IMR-90 (cell line): ENCODE measurements around the gene JAK1. TPM values are rescaled to one million over a fixed set of nuclear protein-coding genes. Genes with fewer than 3 reads are reported as not detected.

ENCODE experiments used
- ATAC-seq: fragments of 200-7000 bp; cut with Tn5 transposase; 2 replicates; pipeline ENCODE4 v1.9.1; 2020; ENCODE audit warnings: low read depth, mild to moderate bottlenecking, moderate library complexity
- BruUV-seq: library from RNA; stranded (reverse); fragments of 400-500 nt; replicated peaks from 2 replicates; lab custom pipeline; 2021; lab: Mats Ljungman, UMichigan
- CTCF ChIA-PET: fragments of 300-600 bp; formaldehyde crosslinking; extraction: SDS; loops from one replicate; lab custom pipeline; 2021; ENCODE audit warnings: antibody characterized with exemption; lab: Yijun Ruan, JAX
- POLR2A ChIA-PET: fragments of 300-600 bp; sonication (Branson Sonifier 250); formaldehyde crosslinking; loops from one replicate; lab custom pipeline; 2022; ENCODE audit warnings: antibody characterized with exemption; ENCODE audit not compliant: unreplicated experiment; lab: Charles Lee
- DNase-seq: peaks from one replicate; pipeline ENCODE4 v3.0.0; 2013
- H2AFZ ChIP-seq: replicated peaks from 2 replicates; pipeline ENCODE3; 2013; ENCODE audit warnings: low read length, mild to moderate bottlenecking; ENCODE audit not compliant: poor library complexity
- H2AK5ac ChIP-seq: 2 replicates; pipeline ENCODE4 v1.6.1; 2013; ENCODE audit warnings: low read depth, low read length, inconsistent platforms
- H2AK9ac ChIP-seq: replicated peaks from 2 replicates; pipeline ENCODE3; 2013; ENCODE audit warnings: mild to moderate bottlenecking, low read depth, low read length, moderate library complexity; ENCODE audit not compliant: poor library complexity
- H2BK120ac ChIP-seq: 2 replicates; pipeline ENCODE4 v1.6.1; 2013; ENCODE audit warnings: low read depth, low read length, inconsistent platforms
- H2BK15ac ChIP-seq: 3 replicates; pipeline ENCODE4 v1.6.1; 2013; ENCODE audit warnings: low read depth, low read length, inconsistent platforms
- H2BK20ac ChIP-seq: 2 replicates; pipeline ENCODE4 v1.6.1; 2013; ENCODE audit warnings: low read depth, mild to moderate bottlenecking, inconsistent platforms, low read length, moderate library complexity
- H2BK5ac ChIP-seq: 2 replicates; pipeline ENCODE4 v1.6.1; 2013; ENCODE audit warnings: mild to moderate bottlenecking, low read depth, low read length, inconsistent platforms; ENCODE audit not compliant: poor library complexity, severe bottlenecking
- H3K14ac ChIP-seq: replicated peaks from 2 replicates; pipeline ENCODE4 v1.6.1; 2013; ENCODE audit warnings: low read depth, low read length, inconsistent platforms
- H3K18ac ChIP-seq: 2 replicates; pipeline ENCODE4 v1.6.1; 2013; ENCODE audit warnings: low read depth, low read length, control low read depth
- H3K23ac ChIP-seq: 2 replicates; pipeline ENCODE4 v1.6.1; 2013; ENCODE audit warnings: low read depth, low read length, inconsistent platforms
- H3K27ac ChIP-seq: 2 replicates; pipeline ENCODE4 v1.5.1; 2013; ENCODE audit warnings: mild to moderate bottlenecking, control low read depth, low read length; ENCODE audit not compliant: insufficient read depth
- H3K27me3 ChIP-seq: 2 replicates; pipeline ENCODE4 v1.6.1; 2013; ENCODE audit warnings: low read length; ENCODE audit not compliant: control insufficient read depth, insufficient read depth
- H3K36me3 ChIP-seq: 2 replicates; pipeline ENCODE4 v1.6.1; 2013; ENCODE audit warnings: low read length, mixed read lengths; ENCODE audit not compliant: control insufficient read depth, insufficient read depth
- H3K4ac ChIP-seq: 2 replicates; pipeline ENCODE4 v1.6.1; 2013; ENCODE audit warnings: low read depth, low read length, inconsistent platforms
- H3K4me1 ChIP-seq: 2 replicates; pipeline ENCODE4 v1.6.1; 2013; ENCODE audit warnings: low read length, mixed read lengths; ENCODE audit not compliant: control insufficient read depth, insufficient read depth
- H3K4me2 ChIP-seq: 2 replicates; pipeline ENCODE4 v1.6.1; 2013; ENCODE audit warnings: low read depth, mild to moderate bottlenecking, control low read depth, low read length, moderate library complexity
- H3K4me3 ChIP-seq: 2 replicates; pipeline ENCODE4 v1.5.1; 2013; ENCODE audit warnings: low read depth, mild to moderate bottlenecking, control low read depth, low read length, moderate library complexity; ENCODE audit not compliant: insufficient read depth
- H3K56ac ChIP-seq: 2 replicates; pipeline ENCODE4 v1.6.1; 2013; ENCODE audit warnings: low read length, inconsistent platforms; ENCODE audit not compliant: insufficient read depth; ENCODE audit errors: extremely low read depth
- H3K79me1 ChIP-seq, 2 experiments: 2 replicates each; pipeline ENCODE4 v1.6.1; 2013; ENCODE audit warnings: low read length in 2 of 2, inconsistent platforms in 1 of 2, low read depth in 1 of 2
- H3K9ac ChIP-seq: 2 replicates; pipeline ENCODE4 v1.6.1; 2013; ENCODE audit warnings: low read depth, low read length, control low read depth
- H3K9me1 ChIP-seq: 2 replicates; pipeline ENCODE4 v1.6.1; 2013; ENCODE audit warnings: low read length, inconsistent platforms; ENCODE audit not compliant: insufficient read depth
- H3K9me3 ChIP-seq: 2 replicates; pipeline ENCODE4 v1.6.1; 2013; ENCODE audit warnings: low read length; ENCODE audit not compliant: control insufficient read depth, insufficient read depth
- H4K20me1 ChIP-seq: 2 replicates; pipeline ENCODE4 v1.6.1; 2013; ENCODE audit warnings: low read length, inconsistent platforms; ENCODE audit not compliant: insufficient read depth
- H4K5ac ChIP-seq: 2 replicates; pipeline ENCODE4 v1.6.1; 2013; ENCODE audit warnings: mild to moderate bottlenecking, low read depth, low read length, control low read depth
- H4K8ac ChIP-seq, 2 experiments: 2 replicates each; pipeline ENCODE4 v1.6.1; 2013; ENCODE audit warnings: low read depth in 2 of 2, low read length in 2 of 2, control low read depth in 1 of 2, inconsistent platforms in 1 of 2
- H4K91ac ChIP-seq: 2 replicates; pipeline ENCODE4 v1.6.1; 2013; ENCODE audit warnings: low read depth, low read length, inconsistent platforms; ENCODE audit not compliant: insufficient read depth
- CEBPB ChIP-seq: IDR thresholded peaks from 2 replicates; pipeline ENCODE4 v1.6.1; 2012; ENCODE audit warnings: low read depth, low read length, improper control_type of control experiment
- CTCF ChIP-seq: conservative IDR thresholded peaks from 2 replicates; pipeline ENCODE4 v1.5.1; 2012; ENCODE audit warnings: mild to moderate bottlenecking, low read depth, low read length, improper control_type of control experiment
- FOS ChIP-seq: fragments of 150-350 bp; IDR thresholded peaks from 2 replicates; pipeline ENCODE4 v1.6.1; 2016; ENCODE audit warnings: low read depth, low read length
- MXI1 ChIP-seq: IDR thresholded peaks from 2 replicates; pipeline ENCODE4 v1.6.1; 2012; ENCODE audit warnings: low read depth, mild to moderate bottlenecking, low read length, moderate library complexity, borderline replicate concordance
- WGBS, 2 experiments: methylation state at CpG; one replicate each; pipeline versions ENCODE4 v1.1.5 to v1.1.7; 2013; ENCODE audit warnings: missing lambda C conversion rate in 2 of 2; ENCODE audit not compliant: insufficient read length in 1 of 2; ENCODE audit errors: extremely low coverage in 2 of 2; 5-methylcytosine and 5-hydroxymethylcytosine counted together
- dilution Hi-C: fragments of 300-500 bp; cut with HindIII; formaldehyde crosslinking; loops from one replicate; pipeline ENCODE4 v1.14.3; 2018; ENCODE audit warnings: low sequenced_read_pairs; ENCODE audit not compliant: unreplicated experiment
- in situ Hi-C: fragments of 300-500 bp; cut with MboI; formaldehyde crosslinking; loops from 3 replicates; pipeline ENCODE4 v1.14.3; 2019; ENCODE audit warnings: low sequenced_read_pairs, inconsistent platforms, mixed read lengths
- intact Hi-C: fragments of 100-400 bp; cut with micrococcal nuclease; formaldehyde crosslinking; loops from 2 replicates; pipeline ENCODE4 v1.10.0; 2022
- polyA plus RNA-seq, 3 experiments: library from polyadenylated mRNA; depleted of rRNA; stranded (reverse); fragments of >200 nt; gene quantifications; 2 replicates each; pipeline ENCODE4 v1.2.3, GENCODE V29; 2012; ENCODE audit warnings: low replicate concordance in 1 of 3
- total RNA-seq: library from RNA; depleted of rRNA; stranded (reverse); fragments of >200 nt; gene quantifications from 2 replicates; pipeline ENCODE4 v1.2.3, GENCODE V29; 2012

The JAK1 gene
- total and polyA plus RNA-seq, 2 of the 4 experiments (the other 2 are of a cell fraction) = 76.9 to 103 TPM

GRCh38 chr1:64906447-64906846, 59.9 kb downstream of the JAK1 start:
- Histone ChIP-seq H2BK5ac (no peak overlapping the region), H3K4me3 (no peak overlapping the region), H2AK5ac (peak overlapping the region; percentile 23; the same call in 1 of the 2 replicates), H2BK15ac (no peak overlapping the region), H3K56ac (no peak overlapping the region), H3K9ac (no peak overlapping the region), H2BK120ac (no peak overlapping the region), H2AK9ac (no peak overlapping the region), H3K27ac (no peak overlapping the region), H3K23ac (no peak overlapping the region), H3K4ac (no peak overlapping the region), H3K9me1 (peaks cover 7% of the 10 kb centered on the region; the same call in 1 of the 2 replicates), H4K5ac (no peak overlapping the region), H3K18ac (no peak overlapping the region), H3K36me3 (no peaks in the 10 kb centered on the region), H3K14ac (no peak overlapping the region), H3K79me1 (peaks cover 17 to 63% of the 10 kb centered on the region in 2 experiments), H3K9me3 (no peaks in the 10 kb centered on the region), H3K27me3 (no peaks in the 10 kb centered on the region), H4K91ac (no peak overlapping the region), H4K20me1 (peaks cover 61% of the 10 kb centered on the region; the same call in 1 of the 2 replicates), H2BK20ac (no peak overlapping the region), H2AFZ (no peak overlapping the region), H3K4me1 (peaks cover 3% of the 10 kb centered on the region), H3K4me2 (no peak overlapping the region), H4K8ac (no peak overlapping the region)
- DNase-seq (peak; percentile 31), ATAC-seq (no peak; the same call in 1 of the 2 replicates)
- in situ Hi-C loops = no loop called here
- BruUV-seq = no TSS peak
- WGBS, 2 experiments = 100% methylated on average over 2 of the region's 3 CpGs; no CpG with 5 or more reads in 1 of the 2 experiments
- intact Hi-C loops = no loop called here
- POLR2A ChIA-PET = no interaction called here
- dilution Hi-C loops = no loop called here
- CTCF ChIA-PET = interaction anchor here (0.6 kb wide), 1 partner anchor 1126 kb away, joined by 3 read pairs; no protein-coding TSS in a partner anchor
- no peak for TF ChIP-seq CEBPB
- TF ChIP-seq FOS = peak; percentile 33; the same call in 1 of the 2 replicates
- no peak for TF ChIP-seq CTCF
- no peak for TF ChIP-seq MXI1
